Activated T-cell treated with anti-CD3 and anti-CD28 coated beads, Interleukin-2, amount 50 U/mL, for 72 hours (primary cell): ENCODE measurements around the gene AGT. TPM values are rescaled to one million over a fixed set of nuclear protein-coding genes. Genes with fewer than 3 reads are reported as not detected.
"Not testable (repeated sequence)": the region's sequence is repeated elsewhere in the genome, so short reads cannot be mapped to it uniquely, and the experiment has no call there.

ENCODE experiments used
- ATAC-seq, 2 donors: fragments of 150-1000 bp; cut with Tn5 transposase; replicated peaks in 1 of 2; 2 replicates each; pipeline ENCODE4 v1.10.0; 2021; ENCODE audit warnings: moderate library complexity in 2 of 2, mild to moderate bottlenecking in 1 of 2
- DNase-seq, 2 donors: peaks; one replicate each; pipeline ENCODE4 v3.0.0; 2021 to 2022; ENCODE audit warnings: mixed read lengths in 1 of 2
- H3K27ac Mint-ChIP-seq: one replicate; pipeline ENCODE4 v1.8.0; 2022; ENCODE audit warnings: mild to moderate bottlenecking, moderate library complexity, mixed read lengths
- H3K27me3 Mint-ChIP-seq: one replicate; pipeline ENCODE4 v1.8.0; 2022; ENCODE audit warnings: low read depth, mixed read lengths
- H3K36me3 Mint-ChIP-seq, 2 donors: one replicate each; pipeline ENCODE4 v1.8.0; 2022; ENCODE audit warnings: mixed read lengths in 2 of 2, mild to moderate bottlenecking in 1 of 2; ENCODE audit not compliant: insufficient read depth in 2 of 2
- H3K4me1 Mint-ChIP-seq: one replicate; pipeline ENCODE4 v1.8.0; 2022; ENCODE audit warnings: low read depth, mixed read lengths
- H3K4me3 Mint-ChIP-seq, 2 donors: one replicate each; pipeline ENCODE4 v1.8.0; 2022; ENCODE audit warnings: mild to moderate bottlenecking in 2 of 2, mixed read lengths in 2 of 2, moderate library complexity in 2 of 2
- H3K9me3 Mint-ChIP-seq, 2 donors: one replicate each; pipeline ENCODE4 v1.8.0; 2022; ENCODE audit warnings: mixed read lengths in 2 of 2
- total RNA-seq, 2 donors: library from RNA; stranded (reverse); gene quantifications; one replicate each; pipeline ENCODE4 v1.2.3, GENCODE V29; 2022

Gene AGT
- total RNA-seq, 2 donors from 2014 or later: not detected

DNA sequence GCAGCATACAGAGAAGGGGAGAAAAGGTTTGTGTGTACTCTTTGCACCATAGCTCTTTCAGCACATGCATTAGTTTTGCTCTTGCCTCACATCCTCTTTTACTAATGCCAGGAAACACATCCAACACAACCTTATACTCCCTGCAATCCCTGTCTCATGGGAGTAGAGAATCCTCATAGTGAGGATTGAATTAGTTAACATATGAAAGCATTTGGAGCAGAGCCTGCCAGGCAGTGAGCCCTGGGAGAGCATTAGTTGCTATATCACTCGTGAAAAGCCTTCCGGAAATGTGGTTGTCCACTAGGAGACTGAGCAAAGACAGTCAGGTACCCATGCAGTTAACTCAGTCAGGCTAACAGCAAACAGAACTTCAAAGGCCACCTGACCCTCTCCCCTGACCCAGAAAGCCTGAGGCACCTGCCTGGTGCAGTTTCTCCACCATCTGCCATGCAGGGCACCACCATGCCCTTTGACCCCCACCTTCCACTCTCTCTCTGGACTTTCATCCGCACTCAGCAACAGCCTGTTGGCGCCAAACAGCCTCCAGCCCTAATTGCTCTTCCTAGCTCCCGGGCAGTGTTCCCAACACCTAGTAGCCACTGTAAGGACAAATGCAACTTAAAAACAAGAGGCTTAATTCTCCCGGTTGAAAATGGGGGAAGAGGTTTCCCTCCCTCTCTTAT, 14.9 kb upstream of the AGT start:
- Mint-ChIP-seq H3K4me1 (no peaks in the 10 kb centered on the region), H3K4me3 (no peak overlapping the region), H3K27me3 (peaks cover 12% of the 10 kb centered on the region), H3K36me3 (no peaks in the 10 kb centered on the region), H3K9me3 (no peaks in the 10 kb centered on the region), H3K27ac (no peak overlapping the region)
- ATAC-seq (no peak), DNase-seq (no peak)

DNA sequence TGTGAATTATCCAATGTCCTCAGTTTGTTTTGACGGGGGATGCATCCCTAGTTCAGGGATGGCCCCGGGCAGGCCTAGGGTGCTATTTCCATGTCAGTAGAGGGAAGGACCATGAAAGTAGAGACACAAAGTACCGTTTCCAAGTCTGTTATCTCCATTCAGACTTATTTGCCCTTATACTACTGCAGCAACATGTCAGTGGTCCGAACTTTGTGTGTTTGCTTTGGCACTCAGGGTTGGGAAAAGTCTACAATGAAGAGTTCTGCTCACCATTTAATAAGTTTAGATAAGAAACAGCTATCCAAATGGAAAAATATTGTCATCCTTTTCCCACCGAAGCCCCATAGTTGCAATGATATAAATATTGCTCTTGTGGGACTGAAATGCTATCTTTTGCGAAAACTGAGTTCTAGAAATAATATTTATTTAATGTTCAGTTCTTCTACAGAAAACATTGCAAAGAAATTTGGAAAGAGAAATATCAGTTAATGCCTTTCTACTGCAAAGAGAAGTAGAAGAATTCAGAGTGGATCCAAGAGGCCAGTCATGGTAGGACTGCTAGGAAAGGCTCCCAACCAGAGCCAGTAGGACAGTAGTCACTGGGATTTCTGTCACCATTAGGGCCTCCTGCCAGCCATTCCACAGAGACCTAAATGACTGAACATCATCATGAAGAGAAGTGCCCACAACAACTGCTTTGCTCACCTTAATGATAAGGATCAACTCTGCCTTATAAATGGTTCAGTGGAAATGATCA, 11.5 kb upstream of the AGT start:
- Mint-ChIP-seq H3K4me3 (no peak overlapping the region), H3K27me3 (peaks cover 12% of the 10 kb centered on the region)
- no peak for ATAC-seq

DNA sequence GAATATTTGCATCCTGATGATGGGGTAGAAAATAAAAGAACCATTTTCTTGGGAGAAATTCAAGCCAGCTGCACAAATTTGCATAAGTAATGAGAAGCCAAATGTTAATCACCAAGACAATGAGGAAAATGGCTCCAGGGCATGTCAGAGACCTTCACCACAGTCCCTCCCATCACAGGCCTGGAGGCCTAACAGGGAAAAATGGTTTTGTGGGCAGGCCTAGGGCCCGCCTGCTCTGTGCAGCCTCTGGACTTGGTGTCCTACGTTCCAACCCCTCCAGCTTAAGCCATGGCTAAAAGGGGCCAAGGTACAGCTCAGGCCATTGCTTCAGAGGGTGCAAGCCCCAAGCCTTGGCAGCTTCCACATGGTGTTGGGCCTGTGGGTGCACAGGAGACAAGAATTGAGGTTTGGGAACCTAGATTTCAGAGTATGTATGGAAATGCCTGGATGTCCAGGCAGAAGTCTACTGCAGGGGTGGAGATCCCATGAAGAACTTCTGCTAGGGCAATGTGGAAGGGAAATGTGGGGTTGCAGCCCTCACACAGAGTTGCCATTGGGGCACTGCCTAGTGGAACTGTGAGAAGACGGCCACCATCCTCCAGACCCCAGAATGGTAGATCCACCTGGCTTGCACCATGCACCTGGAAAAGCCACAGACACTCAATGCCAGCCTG, 8.1 kb upstream of the AGT start:
- not testable (repeated sequence) for H3K27me3 Mint-ChIP-seq, DNase-seq, ATAC-seq, H3K4me1 Mint-ChIP-seq, H3K9me3 Mint-ChIP-seq, H3K27ac Mint-ChIP-seq, H3K4me3 Mint-ChIP-seq, H3K36me3 Mint-ChIP-seq

More for the DNA sequence above, 11.5 kb upstream of the AGT start:
- DNase-seq: no peak
- Mint-ChIP-seq H3K4me1 (no peaks in the 10 kb centered on the region), H3K36me3 (peaks cover 0 to 4% of the 10 kb centered on the region in 2 donors), H3K9me3 (peaks cover 0 to 6% of the 10 kb centered on the region in 2 donors), H3K27ac (no peak overlapping the region)

DNA sequence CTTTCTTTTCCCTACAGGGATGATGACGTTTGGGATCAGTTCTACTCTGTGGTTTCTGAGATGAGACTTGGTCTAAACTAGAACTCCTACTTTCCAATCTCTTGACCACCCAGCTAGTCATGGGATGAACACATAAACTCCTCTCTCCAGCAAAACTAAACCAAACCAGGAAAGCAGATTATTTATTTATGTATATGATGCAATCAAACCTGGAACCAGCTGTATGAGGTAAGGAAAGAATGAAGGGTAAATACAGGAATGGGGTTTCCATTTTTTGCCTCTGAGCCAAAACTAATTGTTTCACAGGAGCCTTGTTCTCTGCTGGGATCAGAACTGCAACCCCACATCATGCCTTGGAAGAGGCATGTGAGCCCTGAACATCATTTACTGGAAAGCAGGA, 3.3 kb upstream of the AGT start:
- peaks cover 11% of the 10 kb centered on the region for H3K27me3 Mint-ChIP-seq

DNA sequence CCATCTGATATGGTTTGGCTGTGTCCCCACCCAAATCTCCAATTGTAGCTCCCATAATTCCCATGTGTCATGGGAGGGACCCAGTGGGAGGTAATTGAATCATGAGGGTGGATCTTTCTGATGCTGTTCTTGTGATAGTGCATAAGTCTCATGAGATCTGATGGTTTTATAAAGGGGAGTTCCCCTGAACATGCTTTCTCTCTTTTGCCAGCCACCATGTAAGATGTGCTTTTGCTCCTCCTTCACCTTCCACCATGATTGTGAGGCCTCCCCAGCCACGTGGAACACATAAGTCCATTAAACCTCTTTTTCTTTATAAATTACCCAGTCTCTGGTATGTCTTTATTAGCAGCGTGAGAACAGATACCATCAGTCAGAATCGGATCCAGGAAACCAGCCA, 2.5 kb upstream of the AGT start:
- ATAC-seq, H3K36me3 Mint-ChIP-seq, H3K9me3 Mint-ChIP-seq, H3K4me3 Mint-ChIP-seq, H3K27ac Mint-ChIP-seq, H3K4me1 Mint-ChIP-seq, DNase-seq: not testable (repeated sequence)
- peaks cover 11% of the 10 kb centered on the region for H3K27me3 Mint-ChIP-seq

More for the DNA sequence above, 3.3 kb upstream of the AGT start:
- DNase-seq (no peak), ATAC-seq (no peak)
- Mint-ChIP-seq H3K36me3 (peaks cover 0 to 6% of the 10 kb centered on the region in 2 donors), H3K9me3 (peaks cover 4 to 10% of the 10 kb centered on the region in 2 donors), H3K27ac (no peak overlapping the region), H3K4me1 (no peaks in the 10 kb centered on the region), H3K4me3 (no peak overlapping the region)

DNA sequence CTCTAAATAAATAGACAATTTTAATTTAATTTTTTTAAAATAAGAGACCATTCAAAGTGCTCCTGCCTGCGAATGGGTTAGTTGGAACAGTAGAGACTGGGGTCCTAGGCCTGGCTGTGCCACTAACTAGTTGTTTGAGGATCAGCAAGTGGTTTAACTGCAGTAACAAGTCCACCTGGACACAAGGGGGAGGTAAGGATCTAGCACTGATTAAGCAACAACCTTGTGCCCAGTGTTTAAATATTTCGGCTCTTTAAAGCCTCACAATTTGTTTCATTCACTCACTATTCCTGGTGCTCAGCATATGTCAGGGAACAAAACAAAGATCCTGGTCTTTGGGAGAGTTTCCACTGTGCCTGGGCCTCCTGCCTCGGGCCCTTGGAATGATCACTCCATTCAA, 1.6 kb upstream of the AGT start:
- Mint-ChIP-seq H3K4me3 (no peak overlapping the region), H3K9me3 (peaks cover 4 to 5% of the 10 kb centered on the region in 2 donors), H3K36me3 (peaks cover 0 to 2% of the 10 kb centered on the region in 2 donors), H3K27ac (no peak overlapping the region), H3K4me1 (no peaks in the 10 kb centered on the region), H3K27me3 (peaks cover 11% of the 10 kb centered on the region)
- ATAC-seq: no peak
- DNase-seq: no peak

DNA sequence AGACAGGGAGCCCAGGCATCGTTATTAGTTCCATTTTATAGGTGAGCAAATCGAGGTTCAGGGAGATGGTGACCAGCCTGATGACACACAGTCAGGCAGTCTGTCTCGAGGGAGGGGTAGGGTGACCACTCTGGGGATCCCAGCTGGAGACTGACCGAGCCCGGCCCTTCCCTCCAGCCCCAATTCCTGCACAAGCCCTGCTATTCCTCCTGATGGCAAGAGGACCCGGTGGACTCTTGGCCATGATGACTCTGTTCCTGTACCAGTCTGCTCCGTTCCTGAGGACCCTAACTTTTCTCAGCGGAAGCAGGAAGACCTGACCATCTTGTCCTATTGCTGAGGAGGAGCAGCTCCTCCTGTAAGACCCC, 391 bp downstream of the AGT start:
- H3K4me1 Mint-ChIP-seq: no peaks in the 10 kb centered on the region
- no peak overlapping the region for H3K4me3 Mint-ChIP-seq
- H3K27me3 Mint-ChIP-seq: peaks cover 11% of the 10 kb centered on the region
- H3K27ac Mint-ChIP-seq: no peak overlapping the region
- H3K9me3 Mint-ChIP-seq: peaks cover 4 to 5% of the 10 kb centered on the region in 2 donors
- DNase-seq (no peak), ATAC-seq (no peak)
- H3K36me3 Mint-ChIP-seq: peaks cover 0 to 2% of the 10 kb centered on the region in 2 donors

DNA sequence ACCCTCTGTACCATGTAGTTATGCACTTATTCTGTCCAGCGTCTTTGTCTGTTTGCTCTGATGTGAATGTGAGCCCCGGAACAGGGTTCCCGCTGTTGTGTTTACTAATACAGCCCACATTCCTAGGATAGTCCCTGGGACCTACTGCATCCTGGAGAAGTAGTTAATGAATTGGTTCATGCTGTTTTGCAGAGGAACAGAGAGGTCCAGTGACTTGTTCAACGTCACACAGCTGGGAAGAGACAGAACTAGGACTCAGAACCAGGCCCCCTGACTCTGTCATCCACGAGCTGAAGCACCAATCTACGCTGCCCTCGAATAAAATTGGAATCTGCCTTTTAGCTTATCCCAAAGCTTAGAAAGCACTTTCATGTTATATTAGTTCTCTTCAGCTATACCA, 784 bp downstream of the AGT start:
- Mint-ChIP-seq H3K4me3 (no peak overlapping the region), H3K9me3 (peaks cover 4 to 5% of the 10 kb centered on the region in 2 donors), H3K27ac (no peak overlapping the region), H3K27me3 (peaks cover 11% of the 10 kb centered on the region), H3K36me3 (peaks cover 0 to 2% of the 10 kb centered on the region in 2 donors), H3K4me1 (no peaks in the 10 kb centered on the region)
- ATAC-seq: no peak
- no peak for DNase-seq

DNA sequence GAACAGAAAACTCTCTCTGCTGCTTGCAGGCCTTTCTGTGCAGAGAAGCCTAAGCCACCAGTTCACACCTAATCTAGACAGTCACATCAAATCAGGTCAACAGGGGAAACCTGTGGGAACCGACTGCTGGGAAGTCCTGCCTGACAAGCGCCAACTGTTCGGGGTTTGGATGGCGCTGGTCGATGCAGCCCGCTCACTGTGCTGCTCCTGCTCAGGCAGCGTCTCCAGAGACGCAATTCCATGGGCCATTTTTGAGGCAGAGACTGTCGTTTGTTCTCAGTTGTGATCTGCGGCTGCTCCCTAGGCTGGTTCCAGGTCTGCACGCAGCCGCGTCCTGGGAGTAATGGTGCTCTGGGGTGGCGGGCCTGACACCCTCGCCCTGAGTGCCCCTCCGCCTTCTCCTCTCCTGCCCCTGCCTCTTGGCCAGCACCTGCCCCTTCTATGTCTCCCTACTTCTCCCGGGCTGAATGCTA, 1.4 kb downstream of the AGT start:
- no peak for ATAC-seq
- Mint-ChIP-seq H3K27ac (no peak overlapping the region), H3K36me3 (peaks cover 0 to 2% of the 10 kb centered on the region in 2 donors), H3K4me1 (no peaks in the 10 kb centered on the region), H3K27me3 (peaks cover 16% of the 10 kb centered on the region), H3K9me3 (peaks cover 4 to 5% of the 10 kb centered on the region in 2 donors), H3K4me3 (no peak overlapping the region)
- DNase-seq: no peak

DNA sequence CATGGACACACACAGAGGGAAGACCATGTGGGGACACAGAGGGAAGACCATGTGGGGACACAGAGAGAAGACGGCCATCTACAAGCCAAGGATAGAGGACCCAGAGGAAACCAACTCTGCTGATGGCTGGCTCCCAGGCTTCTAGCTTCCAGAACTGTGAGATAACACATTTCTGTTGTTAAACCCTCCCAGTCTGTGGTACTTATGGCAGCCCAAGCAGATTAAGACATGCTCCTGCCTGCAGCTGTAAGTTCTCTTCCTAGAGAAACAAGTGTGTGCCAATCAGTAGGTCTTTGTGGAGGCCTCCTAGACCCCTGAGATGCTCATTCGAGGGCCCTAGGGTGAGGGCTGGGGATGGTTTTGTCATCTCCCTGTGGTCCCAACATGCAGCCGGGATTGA, 2.7 kb downstream of the AGT start:
- Mint-ChIP-seq H3K36me3 (peaks cover 0 to 2% of the 10 kb centered on the region in 2 donors), H3K4me3 (no peak overlapping the region), H3K27ac (no peak overlapping the region), H3K9me3 (peaks cover 0 to 2% of the 10 kb centered on the region in 2 donors), H3K4me1 (no peaks in the 10 kb centered on the region), H3K27me3 (peaks cover 22% of the 10 kb centered on the region)
- ATAC-seq (no peak), DNase-seq (no peak)

DNA sequence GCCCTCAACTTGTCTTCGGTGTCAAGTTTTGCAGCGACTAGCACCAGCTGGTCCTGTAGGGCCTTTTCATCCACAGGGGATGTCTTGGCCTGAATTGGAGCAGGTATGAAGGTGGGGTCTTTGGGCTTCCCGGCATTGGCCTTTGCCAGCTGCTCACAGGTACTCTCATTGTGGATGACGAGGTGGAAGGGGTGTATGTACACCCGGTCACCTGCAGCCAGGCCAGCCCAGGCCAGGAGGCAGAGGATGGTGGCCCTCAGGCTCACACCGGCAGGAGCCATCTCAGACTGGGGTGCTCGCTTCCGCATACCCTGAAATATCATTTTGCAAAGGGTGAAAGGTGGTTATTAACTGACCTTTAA, 3.4 kb downstream of the AGT start:
- DNase-seq (no peak), ATAC-seq (no peak)
- H3K36me3 Mint-ChIP-seq: no peaks in the 10 kb centered on the region
- H3K4me3 Mint-ChIP-seq: no peak overlapping the region
- peaks cover 0 to under 1% of the 10 kb centered on the region in 2 donors for H3K9me3 Mint-ChIP-seq
- no peak overlapping the region for H3K27ac Mint-ChIP-seq
- no peaks in the 10 kb centered on the region for H3K4me1 Mint-ChIP-seq
- H3K27me3 Mint-ChIP-seq: peaks cover 18% of the 10 kb centered on the region

DNA sequence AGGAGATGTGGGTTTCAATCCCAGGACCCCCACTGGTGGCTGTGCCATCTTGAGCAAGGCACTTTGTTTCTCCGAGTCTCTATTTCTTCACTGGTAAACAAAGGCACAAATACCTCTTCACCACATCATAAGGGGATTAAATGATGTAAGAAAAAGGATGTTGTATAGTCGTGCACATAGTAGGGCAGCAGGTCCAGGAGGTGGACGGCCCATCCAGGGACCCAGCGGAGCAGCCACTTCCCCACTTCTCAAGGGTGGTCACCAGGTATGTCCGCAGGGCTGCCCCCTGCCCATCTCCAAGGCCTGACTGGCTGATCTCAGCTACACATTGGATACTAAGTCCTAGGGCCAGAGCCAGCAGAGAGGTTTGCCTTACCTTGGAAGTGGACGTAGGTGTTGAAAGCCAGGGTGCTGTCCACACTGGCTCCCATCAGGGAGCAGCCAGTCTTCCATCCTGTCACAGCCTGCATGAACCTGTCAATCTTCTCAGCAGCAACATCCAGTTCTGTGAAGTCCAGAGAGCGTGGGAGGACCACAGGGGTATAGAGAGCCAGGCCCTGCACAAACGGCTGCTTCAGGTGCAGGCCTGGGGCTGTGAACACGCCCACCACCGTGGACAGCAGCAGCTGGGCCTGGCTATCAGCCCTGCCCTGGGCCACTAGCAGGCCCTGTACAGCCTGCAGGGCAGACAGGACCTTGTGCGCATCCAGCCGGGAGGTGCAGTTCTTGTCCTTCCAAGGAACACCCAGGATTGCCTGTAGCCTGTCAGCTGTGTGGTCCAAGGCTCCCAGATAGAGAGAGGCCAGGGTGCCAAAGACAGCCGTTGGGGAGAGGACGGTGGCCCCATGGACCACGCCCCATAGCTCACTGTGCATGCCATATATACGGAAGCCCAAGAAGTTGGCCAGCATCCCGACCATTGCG, 4.0 kb downstream of the AGT start:
- Mint-ChIP-seq H3K36me3 (no peaks in the 10 kb centered on the region), H3K4me1 (no peaks in the 10 kb centered on the region), H3K4me3 (no peak overlapping the region), H3K9me3 (no peaks in the 10 kb centered on the region), H3K27me3 (peaks cover 18% of the 10 kb centered on the region), H3K27ac (no peak overlapping the region)
- no peak for DNase-seq
- ATAC-seq: no peak
